Esophagus muscularis mucosa (tissue), 4 donors: ENCODE measurements around the gene ENPP6. TPM values are rescaled to one million over a fixed set of nuclear protein-coding genes. Genes with fewer than 3 reads are reported as not detected.

Source experiments
- DNase-seq: peaks from one replicate; pipeline ENCODE4 v3.0.0-alpha.2; 2017; ENCODE audit errors: extremely low spot score
- H3K27ac ChIP-seq, 4 donors: fragments of 200-600 bp; sonication (generic); replicated peaks in 1 of 4; 1 replicate in 3 of 4; 2 replicates in 1 of 4; pipeline ENCODE4 v1.5.1; 2016 to 2019; ENCODE audit warnings: mild to moderate bottlenecking in 1 of 4
- H3K27me3 ChIP-seq, 4 donors: fragments of 200-600 bp; sonication (generic); one replicate each; pipeline versions ENCODE4 v1.5.1 to v1.6.0; 2016 to 2019
- H3K36me3 ChIP-seq, 4 donors: fragments of 200-600 bp; sonication (generic); one replicate each; pipeline ENCODE4 v1.5.1; 2016 to 2019
- H3K4me1 ChIP-seq, 4 donors: fragments of 200-600 bp; sonication (generic); one replicate each; pipeline ENCODE4 v1.5.1; 2016 to 2019
- H3K4me3 ChIP-seq, 4 donors: fragments of 200-600 bp; sonication (generic); 1 replicate in 2 of 4; 2 replicates in 2 of 4; pipeline ENCODE4 v1.5.1; 2016 to 2019; ENCODE audit warnings: mild to moderate bottlenecking in 4 of 4, moderate library complexity in 1 of 4
- H3K9me3 ChIP-seq, 4 donors: fragments of 200-600 bp; sonication (generic); 1 replicate in 3 of 4; 2 replicates in 1 of 4; pipeline ENCODE4 v1.5.1; 2016 to 2019
- EP300 ChIP-seq: sonication (generic); formaldehyde crosslinking; IDR thresholded peaks from one replicate; pipeline ENCODE4 v1.6.1; 2017; ENCODE audit warnings: antibody characterized with exemption
- POLR2A ChIP-seq: fragments of 450-650 bp; IDR thresholded peaks from one replicate; pipeline ENCODE4 v1.6.1; 2017; ENCODE audit warnings: antibody characterized with exemption, moderate library complexity, mild to moderate bottlenecking, low read depth
- POLR2AphosphoS5 ChIP-seq, 2 donors: sonication (generic); formaldehyde crosslinking; IDR thresholded peaks; one replicate each; pipeline ENCODE4 v1.6.1; 2017; ENCODE audit warnings: antibody characterized with exemption in 2 of 2
- WGBS: methylation state at CpG from one replicate; pipeline ENCODE4 v1.1.5; 2018; 5-methylcytosine and 5-hydroxymethylcytosine counted together
- intact Hi-C: fragments of 100-400 bp; cut with DNase I; formaldehyde crosslinking; loops from one replicate; pipeline ENCODE4 v1.15.1; 2023
- total RNA-seq, 4 donors: library from RNA; depleted of rRNA; stranded (reverse); fragments of >200 nt; gene quantifications; one replicate each; pipeline versions ENCODE4 v1.1.0 to v1.2.1, GENCODE V29; 2016
- TF ChIP-seq, protein P1 (sequence below), 3 experiments: fragments of 200-600 bp in 2 of 3; fragments of 450-650 bp in 1 of 3; sonication (generic) in 2 of 3; IDR thresholded peaks; one replicate each; pipeline ENCODE4 v1.5.1; 2017 to 2019; ENCODE audit warnings: antibody characterized with exemption in 3 of 3, mild to moderate bottlenecking in 2 of 3, moderate library complexity in 1 of 3

ENPP6 gene
- total RNA-seq, 4 donors from 2014 or later: 0.42 to 1.1 (median 0.92) TPM

DNA sequence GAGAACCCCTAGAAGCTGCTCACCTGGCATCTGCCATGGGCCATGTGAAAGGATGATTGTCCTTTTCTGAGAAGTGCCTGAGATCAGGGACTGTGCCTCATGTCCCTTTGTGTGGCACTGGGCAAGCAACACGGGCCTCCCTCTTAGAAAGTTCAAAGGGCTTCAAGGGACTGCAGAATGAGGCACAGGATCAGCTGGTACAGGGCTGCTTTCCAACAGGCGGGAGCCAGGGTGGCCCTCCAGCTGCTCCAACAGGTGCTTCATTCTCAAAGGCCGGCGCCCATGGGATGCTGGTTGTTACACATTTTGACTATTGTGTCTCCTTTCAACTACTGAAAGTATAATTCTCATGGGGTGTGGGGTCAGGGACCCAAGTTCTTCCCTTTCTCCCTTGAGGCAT, 114.7 kb downstream of the ENPP6 start:
- Histone ChIP-seq H3K27me3 (no peaks in the 10 kb centered on the region), H3K4me3 (no peak overlapping the region), H3K27ac (no peak overlapping the region), H3K36me3 (no peaks in the 10 kb centered on the region), H3K4me1 (peaks cover 0 to 19% (median 15%) of the 10 kb centered on the region in 4 donors), H3K9me3 (no peaks in the 10 kb centered on the region)
- intact Hi-C loops: no loop called here
- DNase-seq: no peak
- WGBS: 93% methylated on average over 3 of the region's 4 CpGs
- TF ChIP-seq EP300 (no peak), POLR2A (no peak), POLR2AphosphoS5 (IDR thresholded peaks at IDR 0.05) (no peak)
- TF ChIP-seq, protein P1, sequence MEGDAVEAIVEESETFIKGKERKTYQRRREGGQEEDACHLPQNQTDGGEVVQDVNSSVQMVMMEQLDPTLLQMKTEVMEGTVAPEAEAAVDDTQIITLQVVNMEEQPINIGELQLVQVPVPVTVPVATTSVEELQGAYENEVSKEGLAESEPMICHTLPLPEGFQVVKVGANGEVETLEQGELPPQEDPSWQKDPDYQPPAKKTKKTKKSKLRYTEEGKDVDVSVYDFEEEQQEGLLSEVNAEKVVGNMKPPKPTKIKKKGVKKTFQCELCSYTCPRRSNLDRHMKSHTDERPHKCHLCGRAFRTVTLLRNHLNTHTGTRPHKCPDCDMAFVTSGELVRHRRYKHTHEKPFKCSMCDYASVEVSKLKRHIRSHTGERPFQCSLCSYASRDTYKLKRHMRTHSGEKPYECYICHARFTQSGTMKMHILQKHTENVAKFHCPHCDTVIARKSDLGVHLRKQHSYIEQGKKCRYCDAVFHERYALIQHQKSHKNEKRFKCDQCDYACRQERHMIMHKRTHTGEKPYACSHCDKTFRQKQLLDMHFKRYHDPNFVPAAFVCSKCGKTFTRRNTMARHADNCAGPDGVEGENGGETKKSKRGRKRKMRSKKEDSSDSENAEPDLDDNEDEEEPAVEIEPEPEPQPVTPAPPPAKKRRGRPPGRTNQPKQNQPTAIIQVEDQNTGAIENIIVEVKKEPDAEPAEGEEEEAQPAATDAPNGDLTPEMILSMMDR (IDR thresholded peaks at IDR 0.05): no peak

DNA sequence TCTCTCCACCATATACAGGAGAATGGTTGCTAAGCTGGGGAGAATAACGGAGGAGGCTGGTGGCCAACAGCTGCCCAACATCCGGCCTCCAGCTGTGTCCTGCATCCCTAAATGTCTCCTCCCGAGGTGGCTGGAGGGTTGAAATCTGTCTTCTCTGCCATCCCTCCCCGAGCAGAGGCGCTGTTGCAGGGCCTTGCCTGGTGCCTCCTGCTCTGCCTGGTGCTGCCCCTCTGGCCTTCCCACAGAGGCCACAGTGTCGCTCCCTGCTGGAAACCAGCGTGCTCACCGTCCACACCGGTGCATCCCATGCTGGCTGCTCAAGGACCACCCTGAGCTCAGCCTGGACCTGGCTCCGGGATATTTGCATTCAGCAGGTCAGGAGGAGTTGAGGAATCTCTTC, 115.2 kb downstream of the ENPP6 start:
- Histone ChIP-seq H3K9me3 (no peaks in the 10 kb centered on the region), H3K4me3 (no peak overlapping the region), H3K4me1 (peaks cover 0 to 22% (median 19%) of the 10 kb centered on the region in 4 donors), H3K36me3 (no peaks in the 10 kb centered on the region), H3K27ac (no peak overlapping the region), H3K27me3 (no peaks in the 10 kb centered on the region)
- DNase-seq: no peak
- intact Hi-C loops: no loop called here
- WGBS: 94% methylated on average over 9 of the region's 10 CpGs
- TF ChIP-seq, protein P1 (IDR thresholded peaks at IDR 0.05): no peak
- TF ChIP-seq EP300 (no peak), POLR2AphosphoS5 (IDR thresholded peaks at IDR 0.05) (no peak), POLR2A (no peak)

DNA sequence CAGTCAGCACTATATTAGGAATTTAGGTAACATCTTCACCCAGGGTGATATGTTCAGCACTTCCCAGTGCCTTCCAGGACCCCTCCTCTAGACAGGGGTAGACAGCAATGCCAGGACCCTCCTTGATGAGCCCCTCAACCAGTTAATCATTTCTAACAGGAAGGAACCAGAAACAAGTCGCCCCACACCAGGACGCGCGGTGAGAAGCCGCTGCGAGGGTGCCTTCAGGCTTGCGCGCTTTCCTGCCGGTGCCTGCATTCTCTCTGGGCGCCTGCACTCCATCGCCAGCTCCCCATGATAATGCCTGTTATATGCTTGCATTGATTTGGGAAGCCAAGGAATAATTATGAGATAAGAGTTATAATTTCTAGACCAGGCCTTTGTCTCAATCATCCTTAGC, 116.0 kb downstream of the ENPP6 start:
- no peak overlapping the region for H3K4me3 ChIP-seq
- H3K36me3 ChIP-seq: no peaks in the 10 kb centered on the region
- H3K4me1 ChIP-seq: peaks cover 0 to 30% (median 26%) of the 10 kb centered on the region in 4 donors
- H3K27ac ChIP-seq: no peak overlapping the region
- no peak for DNase-seq
- no peak for TF ChIP-seq EP300
- no peak for TF ChIP-seq POLR2AphosphoS5 (IDR thresholded peaks at IDR 0.05)
- TF ChIP-seq, protein P1 (IDR thresholded peaks at IDR 0.05): no peak
- no peak for TF ChIP-seq POLR2A
- 97% methylated on average over 10 of the region's 11 CpGs for WGBS
- intact Hi-C loops: no loop called here
- H3K9me3 ChIP-seq: no peaks in the 10 kb centered on the region
- no peaks in the 10 kb centered on the region for H3K27me3 ChIP-seq

DNA sequence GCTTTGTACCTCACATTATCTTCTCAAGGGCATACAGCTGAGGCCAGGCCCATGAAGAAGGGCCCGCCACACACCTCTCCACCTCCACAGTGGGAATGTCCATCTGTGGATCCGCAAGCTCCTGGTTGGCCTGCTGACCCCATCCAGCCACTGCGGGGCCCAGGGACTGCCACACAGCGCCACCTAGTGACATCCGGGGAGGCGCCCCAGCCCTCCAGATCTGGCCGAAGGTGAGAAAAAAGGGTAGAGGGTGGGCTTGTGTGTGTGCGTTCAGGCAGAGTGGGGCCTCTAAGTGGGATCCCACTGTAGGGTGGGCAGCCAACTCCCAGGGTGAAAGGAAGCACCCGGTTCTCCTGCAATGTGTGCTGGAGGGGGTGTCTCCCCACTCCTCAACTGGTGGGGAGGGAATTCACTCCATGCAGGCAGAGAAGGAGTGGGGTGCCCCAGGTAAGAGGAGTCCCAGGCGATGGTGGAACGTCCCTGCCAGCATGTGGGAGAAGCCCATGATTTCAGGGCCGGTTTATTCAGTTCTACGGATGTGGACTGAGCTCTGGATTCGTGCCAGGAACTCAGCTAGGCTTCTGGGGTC, 117.3 kb downstream of the ENPP6 start:
- intact Hi-C loops: no loop called here
- no peak for TF ChIP-seq POLR2A
- no peak for TF ChIP-seq EP300
- TF ChIP-seq, protein P1 (IDR thresholded peaks at IDR 0.05): peak in 1 of 3 experiments; percentile 61
- no peak overlapping the region for H3K4me3 ChIP-seq
- WGBS: 94% methylated on average over 9 of the region's 14 CpGs
- DNase-seq: no peak
- no peaks in the 10 kb centered on the region for H3K9me3 ChIP-seq
- H3K36me3 ChIP-seq: no peaks in the 10 kb centered on the region
- H3K4me1 ChIP-seq: peaks cover 0 to 34% (median 31%) of the 10 kb centered on the region in 4 donors
- no peak overlapping the region for H3K27ac ChIP-seq
- H3K27me3 ChIP-seq: no peaks in the 10 kb centered on the region

DNA sequence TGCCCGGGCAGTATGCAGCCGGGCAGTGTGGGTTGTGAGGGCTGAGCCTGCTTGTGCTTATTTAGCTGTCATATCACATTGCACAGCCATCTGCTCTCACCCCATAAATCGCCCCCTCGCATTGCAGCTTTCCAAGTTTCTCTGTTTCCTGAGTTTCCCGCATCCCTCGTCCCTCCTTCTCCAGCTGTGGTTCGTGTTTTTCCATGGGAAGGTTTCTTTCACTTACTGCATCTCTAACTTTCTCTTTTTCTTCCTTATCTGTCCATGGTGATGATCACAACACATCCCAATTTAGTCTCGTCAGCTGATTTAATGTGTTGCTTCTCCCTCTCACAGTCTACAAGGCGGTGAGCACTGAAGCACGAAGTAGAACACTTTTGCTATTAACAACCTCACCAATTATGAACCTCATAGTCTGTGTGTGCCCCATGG, 118.1 kb downstream of the ENPP6 start:
- H3K4me1 ChIP-seq: peaks cover 0 to 36% (median 32%) of the 10 kb centered on the region in 4 donors
- H3K27me3 ChIP-seq: no peaks in the 10 kb centered on the region
- intact Hi-C loops: no loop called here
- no peak for DNase-seq
- 37% methylated on average over 10 of the region's 10 CpGs for WGBS
- no peaks in the 10 kb centered on the region for H3K36me3 ChIP-seq
- no peak overlapping the region for H3K4me3 ChIP-seq
- peak overlapping the region in 2 of 4 donors; percentile 23 to 38 for H3K27ac ChIP-seq
- H3K9me3 ChIP-seq: no peaks in the 10 kb centered on the region
- peak in 1 of 2 donors; percentile 8 for TF ChIP-seq POLR2AphosphoS5 (IDR thresholded peaks at IDR 0.05)
- no peak for TF ChIP-seq EP300
- TF ChIP-seq POLR2A: no peak
- TF ChIP-seq, protein P1 (IDR thresholded peaks at IDR 0.05): no peak
